Panc1 (cell line): ENCODE results near the gene C1orf232. TPM values are rescaled to one million over a fixed set of nuclear protein-coding genes. Genes with fewer than 3 reads are reported as not detected.

Experiments
- ATAC-seq: fragments of 200-7000 bp; cut with Tn5 transposase; 2 replicates; pipeline ENCODE4 v1.9.1; 2020; ENCODE audit warnings: mild to moderate bottlenecking, moderate library complexity
- BruUV-seq: library from RNA; stranded (reverse); fragments of 400-500 nt; replicated peaks from 2 replicates; lab custom pipeline; 2021; lab: Mats Ljungman, UMichigan
- CTCF ChIA-PET: fragments of 300-600 bp; sonication (Branson Sonifier 250); formaldehyde crosslinking; loops from one replicate; lab custom pipeline; 2022; ENCODE audit warnings: antibody characterized with exemption; lab: Charles Lee
- POLR2A ChIA-PET: fragments of 300-600 bp; sonication (Branson Sonifier 250); formaldehyde crosslinking; loops from one replicate; lab custom pipeline; 2022; ENCODE audit warnings: antibody characterized with exemption; lab: Charles Lee
- DNase-seq: peaks from one replicate; pipeline ENCODE4 v3.0.0-alpha.2; 2010; ENCODE audit warnings: low read depth, low spot score
- H3K27ac ChIP-seq: 2 replicates; pipeline ENCODE4 v1.5.1; 2011; ENCODE audit warnings: mild to moderate bottlenecking, low read length, inconsistent platforms
- H3K27me3 ChIP-seq: fragments of 200-500 bp; sonication (Bioruptor generic); 2 replicates; pipeline ENCODE4 v1.6.0; 2014; ENCODE audit warnings: low read length, inconsistent platforms; ENCODE audit not compliant: control insufficient read depth, insufficient read depth
- H3K36me3 ChIP-seq: fragments of 200-500 bp; sonication (Bioruptor generic); 2 replicates; pipeline ENCODE4 v1.5.1; 2014; ENCODE audit warnings: inconsistent platforms, mild to moderate bottlenecking, low read length, moderate library complexity; ENCODE audit not compliant: control insufficient read depth, insufficient read depth
- H3K4me1 ChIP-seq: 2 replicates; pipeline ENCODE4 v1.5.1; 2011; ENCODE audit warnings: inconsistent platforms, mild to moderate bottlenecking, low read length, moderate library complexity; ENCODE audit not compliant: control insufficient read depth, insufficient read depth
- H3K4me3 ChIP-seq, 2 experiments: 2 replicates each; pipeline ENCODE4 v1.5.1; 2011 to 2012; ENCODE audit warnings: low read depth in 2 of 2, low read length in 2 of 2, mild to moderate bottlenecking in 2 of 2, inconsistent platforms in 1 of 2, moderate library complexity in 1 of 2
- H3K9me3 ChIP-seq: fragments of 200-500 bp; sonication (Bioruptor generic); 2 replicates; pipeline ENCODE4 v1.5.1; 2014; ENCODE audit warnings: low read depth, mild to moderate bottlenecking, inconsistent platforms, low read length, moderate library complexity; ENCODE audit not compliant: control insufficient read depth, insufficient read depth
- CTCF ChIP-seq: fragments of 450-650 bp; IDR thresholded peaks from 2 replicates; pipeline ENCODE4 v1.5.1; 2017; ENCODE audit warnings: mild to moderate bottlenecking
- POLR2AphosphoS5 ChIP-seq: IDR thresholded peaks from 2 replicates; pipeline ENCODE4 v1.6.1; 2012; ENCODE audit warnings: mild to moderate bottlenecking, low read depth, low read length, moderate library complexity
- REST ChIP-seq, 2 experiments: IDR thresholded peaks; 2 replicates each; pipeline ENCODE4 v1.6.1; 2011 to 2012; ENCODE audit warnings: low read depth in 2 of 2, control low read depth in 1 of 2, low read length in 1 of 2, mild to moderate bottlenecking in 1 of 2, moderate library complexity in 1 of 2; ENCODE audit not compliant: insufficient read depth in 1 of 2
- SIN3A ChIP-seq: IDR thresholded peaks from 2 replicates; pipeline ENCODE4 v1.6.1; 2012; ENCODE audit warnings: low read depth, mild to moderate bottlenecking, low read length, moderate library complexity, borderline replicate concordance; ENCODE audit not compliant: insufficient read depth
- TCF7L2 ChIP-seq: IDR thresholded peaks from 2 replicates; pipeline ENCODE4 v1.6.1; 2011; ENCODE audit warnings: mild to moderate bottlenecking, low read depth, low read length, inconsistent platforms
- in situ Hi-C: cut with HindIII; loops from 2 replicates; pipeline ENCODE4 v1.10.0; 2016; ENCODE audit warnings: low sequenced_read_pairs, low pct_unique_long_range_greater_than_20kb
- intact Hi-C: fragments of 100-400 bp; cut with micrococcal nuclease; formaldehyde crosslinking; loops from one replicate; pipeline ENCODE4 v1.10.0; 2022; ENCODE audit not compliant: unreplicated experiment
- total RNA-seq: library from RNA; stranded (reverse); gene quantifications from one replicate; pipeline ENCODE4 v1.2.1, GENCODE V29; 2021; ENCODE audit not compliant: unreplicated experiment

The C1orf232 gene
- total RNA-seq, 1 experiment from 2014 or later = not detected

DNA sequence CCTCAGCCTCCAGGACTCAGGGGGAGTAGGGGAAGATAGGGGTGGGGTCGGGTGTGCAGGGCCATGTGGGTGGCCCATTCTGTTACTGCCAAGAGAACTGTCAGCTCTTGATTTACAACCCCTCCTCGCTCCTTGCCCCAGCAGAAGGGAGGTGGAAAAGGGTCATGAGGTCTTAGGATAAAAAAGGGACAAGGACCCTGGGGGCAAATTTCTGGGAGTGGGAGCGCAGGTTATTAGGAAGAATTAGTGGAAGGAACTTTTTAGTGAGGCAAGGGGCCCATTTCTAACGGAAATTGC lies 9.1 kb downstream of the C1orf232 start:
- Histone ChIP-seq H3K36me3 (no peaks in the 10 kb centered on the region), H3K27ac (no peak overlapping the region), H3K4me3 (no peak overlapping the region), H3K9me3 (no peaks in the 10 kb centered on the region), H3K27me3 (no peaks in the 10 kb centered on the region), H3K4me1 (peaks cover 6% of the 10 kb centered on the region; the same call in 1 of the 2 replicates)
- intact Hi-C loops (no loop called here), in situ Hi-C loops (no loop called here)
- ATAC-seq (no peak), DNase-seq (no peak)
- no TSS peak for BruUV-seq
- ChIA-PET POLR2A (interaction anchor here (0.8 kb wide), 1 partner anchor 58 kb away, joined by 6 read pairs; no protein-coding TSS in a partner anchor), CTCF (no interaction called here)
- TF ChIP-seq REST (IDR thresholded peaks at IDR 0.05; ENCODE audit: insufficient read depth in 1 of 2, low read depth in 2 of 2, low read length in 1 of 2) (no peak), TCF7L2 (no peak), POLR2AphosphoS5 (no peak), CTCF (no peak), SIN3A (no peak)

- Histone ChIP-seq H3K9me3 (no peaks in the 10 kb centered on the region), H3K27ac (no peak within 1 kb of the TSS; the same call in 1 of the 2 replicates), H3K36me3 (no peaks in the 10 kb centered on the region), H3K27me3 (no peaks in the 10 kb centered on the region), H3K4me3 (no peak within 1 kb of the TSS; a peak in 1 of 4 replicates), H3K4me1 (peaks cover 6% of the 10 kb centered on the region; the same call in 1 of the 2 replicates)
- in situ Hi-C loops (no loop called here), intact Hi-C loops (no loop called here)
- CTCF ChIA-PET = no interaction called here
- no TSS peak for BruUV-seq
- POLR2A ChIA-PET = interaction anchor here (0.8 kb wide), 1 partner anchor 59 kb away, joined by 6 read pairs; no protein-coding TSS in a partner anchor
- TF ChIP-seq TCF7L2 (no peak), SIN3A (no peak), CTCF (no peak), POLR2AphosphoS5 (no peak), REST (IDR thresholded peaks at IDR 0.05; ENCODE audit: insufficient read depth in 1 of 2, low read depth in 2 of 2, low read length in 1 of 2) (no peak)
- ATAC-seq (no peak), DNase-seq (no peak)
These were observed 9.6 kb downstream of the C1orf232 start, which contains the start of gene FAM110D for GRCh38 chr1:26158908-26159742. TSS of gene FAM110D (plus strand) at chr1:26159079. CDS start at chr1:26161292, 2,213 bp downstream.
